PC-3 (cell line): Measurements from ENCODE around the gene ZNF692. TPM values are rescaled to one million over a fixed set of nuclear protein-coding genes. Genes with fewer than 3 reads are reported as not detected.

ENCODE experiments used
- ATAC-seq: fragments of 200-7000 bp; cut with Tn5 transposase; 2 replicates; pipeline ENCODE4 v1.9.1; 2020; ENCODE audit warnings: mild to moderate bottlenecking, moderate library complexity
- BruUV-seq: library from RNA; stranded (reverse); fragments of 400-500 nt; replicated peaks from 2 replicates; lab custom pipeline; 2021; lab: Mats Ljungman, UMichigan
- CTCF ChIA-PET: fragments of 300-600 bp; sonication (Branson Sonifier 250); formaldehyde crosslinking; loops from one replicate; lab custom pipeline; 2022; ENCODE audit warnings: antibody characterized with exemption; lab: Charles Lee
- POLR2A ChIA-PET: fragments of 300-600 bp; sonication (Branson Sonifier 250); formaldehyde crosslinking; loops from one replicate; lab custom pipeline; 2022; ENCODE audit warnings: antibody characterized with exemption; ENCODE audit not compliant: unreplicated experiment; lab: Charles Lee
- DNase-seq: peaks from one replicate; pipeline ENCODE4 v3.0.0-alpha.2; 2015
- H2AFZ ChIP-seq: fragments of 300-600 bp; sonication (generic); 2 replicates; pipeline ENCODE4 v1.6.0; 2016; ENCODE audit warnings: antibody characterized with exemption, low read length
- H3F3A ChIP-seq: fragments of 300-600 bp; sonication (generic); one replicate; pipeline ENCODE4 v1.6.0; 2017; ENCODE audit warnings: antibody characterized with exemption, low read length, control low read depth, mild to moderate bottlenecking; ENCODE audit not compliant: unreplicated experiment
- H3K27ac ChIP-seq: fragments of 300-600 bp; sonication (generic); 2 replicates; pipeline ENCODE4 v1.5.1; 2016; ENCODE audit warnings: mild to moderate bottlenecking, low read length
- H3K27me3 ChIP-seq: fragments of 300-600 bp; sonication (generic); 2 replicates; pipeline ENCODE4 v1.6.1; 2016; ENCODE audit warnings: low read length, mixed read lengths
- H3K36me3 ChIP-seq: fragments of 300-600 bp; sonication (generic); 2 replicates; pipeline ENCODE4 v1.6.1; 2016; ENCODE audit warnings: low read depth, mixed run types, low read length, mixed read lengths
- H3K4me1 ChIP-seq: fragments of 300-600 bp; sonication (generic); 2 replicates; pipeline ENCODE4 v1.5.1; 2016; ENCODE audit warnings: low read length; ENCODE audit not compliant: insufficient read depth
- H3K4me2 ChIP-seq: fragments of 300-600 bp; sonication (generic); 2 replicates; pipeline ENCODE4 v1.6.0; 2016; ENCODE audit warnings: low read length
- H3K4me3 ChIP-seq: fragments of 300-600 bp; sonication (generic); 2 replicates; pipeline ENCODE4 v1.5.1; 2016; ENCODE audit warnings: mild to moderate bottlenecking, low read length, mixed read lengths
- H3K79me2 ChIP-seq: fragments of 300-600 bp; sonication (generic); 2 replicates; pipeline ENCODE4 v1.6.1; 2017; ENCODE audit warnings: low read length, mixed read lengths
- H3K9ac ChIP-seq: fragments of 300-600 bp; sonication (generic); 2 replicates; pipeline ENCODE4 v1.6.0; 2016; ENCODE audit warnings: mild to moderate bottlenecking, low read length
- H3K9me2 ChIP-seq: fragments of 300-600 bp; sonication (generic); replicated peaks from 2 replicates; pipeline ENCODE4 v1.6.1; 2016; ENCODE audit warnings: mixed run types, low read length, mixed read lengths
- H3K9me3 ChIP-seq: fragments of 300-600 bp; sonication (generic); 2 replicates; pipeline ENCODE4 v1.6.1; 2016; ENCODE audit warnings: low read length, mixed read lengths
- H4K20me1 ChIP-seq: fragments of 300-600 bp; sonication (generic); 2 replicates; pipeline ENCODE4 v1.6.1; 2016; ENCODE audit warnings: low read length, mixed read lengths
- CTCF ChIP-seq: fragments of 300-600 bp; sonication (generic); conservative IDR thresholded peaks from 2 replicates; pipeline ENCODE4 v1.5.1; 2017; ENCODE audit warnings: antibody characterized with exemption, low read depth, mild to moderate bottlenecking, low read length
- EZH2 ChIP-seq: fragments of 300-600 bp; sonication (generic); IDR thresholded peaks from one replicate; pipeline ENCODE4 v1.6.1; 2017; ENCODE audit warnings: antibody characterized with exemption, mild to moderate bottlenecking, low read length; ENCODE audit not compliant: unreplicated experiment
- EZH2phosphoT487 ChIP-seq: fragments of 300-600 bp; sonication (generic); IDR thresholded peaks from 2 replicates; pipeline ENCODE4 v1.6.1; 2018; ENCODE audit warnings: mild to moderate bottlenecking, antibody characterized with exemption, low read length, borderline replicate concordance
- intact Hi-C: fragments of 100-400 bp; cut with micrococcal nuclease; formaldehyde crosslinking; loops from 2 replicates; pipeline ENCODE4 v1.9.0; 2023
- total RNA-seq: library from RNA; depleted of rRNA; stranded (reverse); fragments of >200 nt; gene quantifications from 2 replicates; pipeline ENCODE4 v1.2.3, GENCODE V29; 2014

Gene ZNF692
- total RNA-seq, 1 experiment from 2014 or later = 85.4 TPM

GRCh38 chr1:248821101-248821500, 37.8 kb downstream of the ZNF692 start:
- DNase-seq (peak; percentile 97), ATAC-seq (peak; percentile 31)
- Histone ChIP-seq H3K9ac (0 out of 2 replicates have a peak overlapping the region, but pooled peaks have one; percentile 4), H3K79me2 (peaks cover 92% of the 10 kb centered on the region), H4K20me1 (no peaks in the 10 kb centered on the region), H3K27me3 (no peaks in the 10 kb centered on the region), H3K4me3 (peak overlapping the region; percentile 73; the same call in 1 of the 2 replicates), H3K36me3 (peaks cover 45% of the 10 kb centered on the region), H3F3A (peaks cover 5% of the 10 kb centered on the region), H2AFZ (no peak overlapping the region), H3K4me1 (peaks cover 53% of the 10 kb centered on the region), H3K4me2 (peak overlapping the region; percentile 88), H3K9me2 (no peaks in the 10 kb centered on the region), H3K27ac (peak overlapping the region; percentile 85), H3K9me3 (no peaks in the 10 kb centered on the region)
- ChIA-PET POLR2A (interaction anchor here (0.6 kb wide), 1 partner anchor 28 kb away, joined by 3 read pairs; no protein-coding TSS in a partner anchor), CTCF (interaction anchor here (0.6 kb wide), 1 partner anchor 21 kb away, joined by 3 read pairs; no protein-coding TSS in a partner anchor)
- no TSS peak for BruUV-seq
- intact Hi-C loops = loop anchor here (5.0 kb wide), 1 partner anchor 119 kb away; the partner anchor contains the start of gene OR14I1
- no peak for TF ChIP-seq CTCF

- peak overlapping the region; percentile 88 for H3K4me2 ChIP-seq
- no peak for ATAC-seq
- intact Hi-C loops = loop anchor here (5.0 kb wide), 1 partner anchor 118 kb away; the partner anchor contains the start of gene OR14I1
- peaks cover 55% of the 10 kb centered on the region for H3K36me3 ChIP-seq
- H3K4me3 ChIP-seq = no peak overlapping the region
- no peaks in the 10 kb centered on the region for H4K20me1 ChIP-seq
- no peaks in the 10 kb centered on the region for H3K9me2 ChIP-seq
- DNase-seq = no peak
- H3K27me3 ChIP-seq = no peaks in the 10 kb centered on the region
- H3K4me1 ChIP-seq = peaks cover 53% of the 10 kb centered on the region
- ChIA-PET CTCF (no interaction called here), POLR2A (no interaction called here)
- H3K27ac ChIP-seq = peak overlapping the region; percentile 53; the same call in 1 of the 2 replicates
- peaks cover 5% of the 10 kb centered on the region for H3F3A ChIP-seq
- TF ChIP-seq CTCF (peak; percentile 27; the same call in 1 of the 2 replicates), EZH2phosphoT487 (no peak), EZH2 (no peak)
- H3K79me2 ChIP-seq = peaks cover 86% of the 10 kb centered on the region
- H2AFZ ChIP-seq = no peak overlapping the region
- BruUV-seq = no TSS peak
- H3K9ac ChIP-seq = no peak overlapping the region
- H3K9me3 ChIP-seq = no peaks in the 10 kb centered on the region
These were observed 38.8 kb downstream of the ZNF692 start for GRCh38 chr1:248820041-248820585.
